GM23338 (cell line): ENCODE measurements around the gene PLA2R1. TPM values are rescaled to one million over a fixed set of nuclear protein-coding genes. Genes with fewer than 3 reads are reported as not detected.

ENCODE experiments used
- ATAC-seq: fragments of 200-7000 bp; cut with Tn5 transposase; 3 replicates; pipeline ENCODE4 v1.9.1; 2020
- DNase-seq: peaks from one replicate; pipeline ENCODE4 v3.0.0-alpha.2; 2015; ENCODE audit warnings: low spot score
- H2AFZ ChIP-seq: fragments of 200-600 bp; sonication (generic); 2 replicates; pipeline ENCODE4 v1.8.0; 2016; ENCODE audit warnings: antibody characterized with exemption, mild to moderate bottlenecking, moderate library complexity
- H3F3A ChIP-seq: fragments of 200-600 bp; sonication (generic); replicated peaks from 2 replicates; pipeline ENCODE4 v1.8.0; 2017; ENCODE audit warnings: antibody characterized with exemption, mixed run types, low read depth
- H3K27ac ChIP-seq: fragments of 200-600 bp; sonication (generic); 2 replicates; pipeline ENCODE4 v1.6.1; 2016; ENCODE audit warnings: low read depth
- H3K27me3 ChIP-seq: fragments of 200-600 bp; sonication (generic); 2 replicates; pipeline ENCODE4 v1.8.0; 2016; ENCODE audit warnings: mild to moderate bottlenecking, mixed run types, moderate library complexity; ENCODE audit not compliant: insufficient read depth
- H3K36me3 ChIP-seq: fragments of 200-600 bp; sonication (generic); 2 replicates; pipeline ENCODE4 v1.8.0; 2016; ENCODE audit warnings: mild to moderate bottlenecking; ENCODE audit not compliant: insufficient read depth
- H3K4me1 ChIP-seq: fragments of 200-600 bp; sonication (generic); 2 replicates; pipeline ENCODE4 v1.8.0; 2016; ENCODE audit warnings: mild to moderate bottlenecking, moderate library complexity; ENCODE audit not compliant: insufficient read depth
- H3K4me2 ChIP-seq: fragments of 200-600 bp; sonication (generic); 2 replicates; pipeline ENCODE4 v1.7.1; 2017; ENCODE audit warnings: mixed run types
- H3K4me3 ChIP-seq: fragments of 200-600 bp; sonication (generic); 2 replicates; pipeline ENCODE4 v1.6.1; 2016; ENCODE audit warnings: mixed run types
- H3K79me2 ChIP-seq: fragments of 200-600 bp; sonication (generic); replicated peaks from 2 replicates; pipeline ENCODE4 v1.8.0; 2017; ENCODE audit warnings: mild to moderate bottlenecking; ENCODE audit not compliant: insufficient read depth
- H3K9me2 ChIP-seq: fragments of 200-600 bp; sonication (generic); 2 replicates; pipeline ENCODE4 v1.8.0; 2017; ENCODE audit not compliant: insufficient read depth
- H4K20me1 ChIP-seq: fragments of 200-600 bp; sonication (generic); replicated peaks from 2 replicates; pipeline ENCODE4 v1.8.0; 2017; ENCODE audit warnings: mild to moderate bottlenecking; ENCODE audit not compliant: insufficient read depth
- H3K27ac Mint-ChIP-seq: 2 replicates; pipeline ENCODE4 v1.8.0; 2020; ENCODE audit warnings: inconsistent platforms, mild to moderate bottlenecking, moderate library complexity, mixed read lengths
- H3K27me3 Mint-ChIP-seq: 3 replicates; pipeline ENCODE4 v1.8.0; 2022; ENCODE audit warnings: low read depth, mild to moderate bottlenecking, moderate library complexity, mixed read lengths, inconsistent platforms; ENCODE audit not compliant: insufficient read depth, poor library complexity
- H3K36me3 Mint-ChIP-seq: 3 replicates; pipeline ENCODE4 v1.8.0; 2021; ENCODE audit warnings: low read depth, mild to moderate bottlenecking, inconsistent platforms, moderate library complexity, mixed read lengths
- H3K4me1 Mint-ChIP-seq: 3 replicates; pipeline ENCODE4 v1.8.0; 2020; ENCODE audit warnings: mild to moderate bottlenecking, inconsistent platforms, mixed read lengths
- H3K4me3 Mint-ChIP-seq: 3 replicates; pipeline ENCODE4 v1.8.0; 2021; ENCODE audit warnings: moderate library complexity, mild to moderate bottlenecking, inconsistent platforms, mixed read lengths
- H3K9me3 Mint-ChIP-seq: 3 replicates; pipeline ENCODE4 v1.8.0; 2020; ENCODE audit warnings: moderate library complexity, mild to moderate bottlenecking, inconsistent platforms, mixed read lengths
- EZH2phosphoT487 ChIP-seq: fragments of 200-600 bp; sonication (generic); IDR thresholded peaks from one replicate; pipeline ENCODE4 v1.8.1; 2018; ENCODE audit warnings: antibody characterized with exemption; ENCODE audit not compliant: unreplicated experiment
- JUNB ChIP-seq: IDR thresholded peaks from one replicate; pipeline ENCODE4 v1.6.1; 2016; ENCODE audit warnings: antibody characterized with exemption; ENCODE audit not compliant: unreplicated experiment
- NANOG ChIP-seq: IDR thresholded peaks from 2 replicates; pipeline ENCODE4 v1.6.1; 2016; ENCODE audit warnings: antibody characterized with exemption, borderline replicate concordance
- POLR2AphosphoS5 ChIP-seq: IDR thresholded peaks from 2 replicates; pipeline ENCODE4 v1.6.1; 2016; ENCODE audit warnings: antibody characterized with exemption, low read depth
- STAT1 ChIP-seq: IDR thresholded peaks from one replicate; pipeline ENCODE4 v1.6.1; 2016; ENCODE audit warnings: antibody characterized with exemption; ENCODE audit not compliant: unreplicated experiment
- ZNF114 ChIP-seq: fragments of 250-450 bp; sonication (Bioruptor Pico); IDR thresholded peaks from 2 replicates; pipeline ENCODE4 v1.5.0; 2020; ENCODE audit warnings: mild to moderate bottlenecking, moderate library complexity
- polyA plus RNA-seq: library from polyadenylated mRNA; unstranded; fragments of >200 nt; fragmentation: Nextera tagmentation; extraction: Ambion mirVana; gene quantifications from 2 replicates; pipeline ENCODE4 v1.2.1, GENCODE V29; 2016
- total RNA-seq: library from RNA; depleted of rRNA; stranded (reverse); fragments of >200 nt; shearing (Covaris generic); gene quantifications from 2 replicates; pipeline ENCODE4 v1.2.3, GENCODE V29; 2014
- TF ChIP-seq, protein P1 (sequence below): IDR thresholded peaks from one replicate; pipeline ENCODE4 v1.6.1; 2018; ENCODE audit warnings: antibody characterized with exemption; ENCODE audit not compliant: unreplicated experiment
- TF ChIP-seq, protein P2 (sequence below): IDR thresholded peaks from 2 replicates; pipeline ENCODE4 v1.6.1; 2016; ENCODE audit warnings: antibody characterized with exemption
- TF ChIP-seq, protein P3 (sequence below), 2 experiments: fragments of 200-600 bp in 1 of 2; sonication (generic) in 1 of 2; conservative IDR thresholded peaks; 2 replicates each; pipeline versions ENCODE4 v1.5.1 to v1.6.1; 2016 to 2017; ENCODE audit warnings: antibody characterized with exemption in 2 of 2, low read depth in 2 of 2, mild to moderate bottlenecking in 2 of 2, moderate library complexity in 1 of 2
- TF ChIP-seq, protein P4 (sequence below): fragments of 250-450 bp; sonication (Bioruptor Pico); IDR thresholded peaks from 2 replicates; pipeline ENCODE4 v1.5.0; 2020; ENCODE audit warnings: mild to moderate bottlenecking, moderate library complexity

The PLA2R1 gene
- total and polyA plus RNA-seq, 2 experiments from 2014 or later, result 0.57 to 1.2 TPM

DNA sequence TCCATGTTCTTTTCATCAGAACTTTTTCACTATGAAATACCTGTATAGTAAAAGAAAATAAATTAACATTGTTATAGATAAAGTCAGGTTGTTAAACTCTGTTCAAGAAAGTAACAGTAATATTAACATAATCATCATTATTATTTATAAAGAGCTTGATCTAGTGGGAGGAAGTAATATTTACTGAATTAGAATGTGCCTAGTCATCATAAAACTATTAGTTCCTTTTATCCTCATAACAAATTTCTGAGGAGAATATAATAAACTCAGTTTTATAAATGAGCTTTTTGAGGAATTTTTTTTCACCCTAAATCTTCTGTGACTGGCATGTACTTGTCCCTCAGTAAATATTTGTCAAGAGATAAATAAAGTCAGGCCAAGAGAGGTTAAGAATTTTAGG is 78.4 kb downstream of the PLA2R1 start:
- ATAC-seq (no peak), DNase-seq (no peak)
- H3K36me3 ChIP-seq, result no peaks in the 10 kb centered on the region
- H3K9me3 Mint-ChIP-seq, result no peaks in the 10 kb centered on the region
- no peak overlapping the region for H3K4me2 ChIP-seq
- H3K4me3 ChIP-seq, result no peak overlapping the region
- peaks cover 13% of the 10 kb centered on the region for H3K4me1 ChIP-seq
- H3K9me2 ChIP-seq, result no peaks in the 10 kb centered on the region
- no peaks in the 10 kb centered on the region for H4K20me1 ChIP-seq
- H3K27me3 ChIP-seq, result no peaks in the 10 kb centered on the region
- no peak overlapping the region for H3K27ac ChIP-seq
- H3K4me3 Mint-ChIP-seq, result no peak overlapping the region
- H3K79me2 ChIP-seq, result no peaks in the 10 kb centered on the region
- TF ChIP-seq NANOG, result no peak
- TF ChIP-seq POLR2AphosphoS5, result no peak
- TF ChIP-seq JUNB, result no peak
- TF ChIP-seq STAT1, result no peak
- TF ChIP-seq EZH2phosphoT487, result no peak
- no peak for TF ChIP-seq ZNF114 (CRISPR knock-in tag)
- TF ChIP-seq, protein P1, sequence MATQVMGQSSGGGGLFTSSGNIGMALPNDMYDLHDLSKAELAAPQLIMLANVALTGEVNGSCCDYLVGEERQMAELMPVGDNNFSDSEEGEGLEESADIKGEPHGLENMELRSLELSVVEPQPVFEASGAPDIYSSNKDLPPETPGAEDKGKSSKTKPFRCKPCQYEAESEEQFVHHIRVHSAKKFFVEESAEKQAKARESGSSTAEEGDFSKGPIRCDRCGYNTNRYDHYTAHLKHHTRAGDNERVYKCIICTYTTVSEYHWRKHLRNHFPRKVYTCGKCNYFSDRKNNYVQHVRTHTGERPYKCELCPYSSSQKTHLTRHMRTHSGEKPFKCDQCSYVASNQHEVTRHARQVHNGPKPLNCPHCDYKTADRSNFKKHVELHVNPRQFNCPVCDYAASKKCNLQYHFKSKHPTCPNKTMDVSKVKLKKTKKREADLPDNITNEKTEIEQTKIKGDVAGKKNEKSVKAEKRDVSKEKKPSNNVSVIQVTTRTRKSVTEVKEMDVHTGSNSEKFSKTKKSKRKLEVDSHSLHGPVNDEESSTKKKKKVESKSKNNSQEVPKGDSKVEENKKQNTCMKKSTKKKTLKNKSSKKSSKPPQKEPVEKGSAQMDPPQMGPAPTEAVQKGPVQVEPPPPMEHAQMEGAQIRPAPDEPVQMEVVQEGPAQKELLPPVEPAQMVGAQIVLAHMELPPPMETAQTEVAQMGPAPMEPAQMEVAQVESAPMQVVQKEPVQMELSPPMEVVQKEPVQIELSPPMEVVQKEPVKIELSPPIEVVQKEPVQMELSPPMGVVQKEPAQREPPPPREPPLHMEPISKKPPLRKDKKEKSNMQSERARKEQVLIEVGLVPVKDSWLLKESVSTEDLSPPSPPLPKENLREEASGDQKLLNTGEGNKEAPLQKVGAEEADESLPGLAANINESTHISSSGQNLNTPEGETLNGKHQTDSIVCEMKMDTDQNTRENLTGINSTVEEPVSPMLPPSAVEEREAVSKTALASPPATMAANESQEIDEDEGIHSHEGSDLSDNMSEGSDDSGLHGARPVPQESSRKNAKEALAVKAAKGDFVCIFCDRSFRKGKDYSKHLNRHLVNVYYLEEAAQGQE, result no peak
- TF ChIP-seq, protein P2, sequence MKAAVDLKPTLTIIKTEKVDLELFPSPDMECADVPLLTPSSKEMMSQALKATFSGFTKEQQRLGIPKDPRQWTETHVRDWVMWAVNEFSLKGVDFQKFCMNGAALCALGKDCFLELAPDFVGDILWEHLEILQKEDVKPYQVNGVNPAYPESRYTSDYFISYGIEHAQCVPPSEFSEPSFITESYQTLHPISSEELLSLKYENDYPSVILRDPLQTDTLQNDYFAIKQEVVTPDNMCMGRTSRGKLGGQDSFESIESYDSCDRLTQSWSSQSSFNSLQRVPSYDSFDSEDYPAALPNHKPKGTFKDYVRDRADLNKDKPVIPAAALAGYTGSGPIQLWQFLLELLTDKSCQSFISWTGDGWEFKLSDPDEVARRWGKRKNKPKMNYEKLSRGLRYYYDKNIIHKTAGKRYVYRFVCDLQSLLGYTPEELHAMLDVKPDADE, result no peak
- TF ChIP-seq, protein P3, sequence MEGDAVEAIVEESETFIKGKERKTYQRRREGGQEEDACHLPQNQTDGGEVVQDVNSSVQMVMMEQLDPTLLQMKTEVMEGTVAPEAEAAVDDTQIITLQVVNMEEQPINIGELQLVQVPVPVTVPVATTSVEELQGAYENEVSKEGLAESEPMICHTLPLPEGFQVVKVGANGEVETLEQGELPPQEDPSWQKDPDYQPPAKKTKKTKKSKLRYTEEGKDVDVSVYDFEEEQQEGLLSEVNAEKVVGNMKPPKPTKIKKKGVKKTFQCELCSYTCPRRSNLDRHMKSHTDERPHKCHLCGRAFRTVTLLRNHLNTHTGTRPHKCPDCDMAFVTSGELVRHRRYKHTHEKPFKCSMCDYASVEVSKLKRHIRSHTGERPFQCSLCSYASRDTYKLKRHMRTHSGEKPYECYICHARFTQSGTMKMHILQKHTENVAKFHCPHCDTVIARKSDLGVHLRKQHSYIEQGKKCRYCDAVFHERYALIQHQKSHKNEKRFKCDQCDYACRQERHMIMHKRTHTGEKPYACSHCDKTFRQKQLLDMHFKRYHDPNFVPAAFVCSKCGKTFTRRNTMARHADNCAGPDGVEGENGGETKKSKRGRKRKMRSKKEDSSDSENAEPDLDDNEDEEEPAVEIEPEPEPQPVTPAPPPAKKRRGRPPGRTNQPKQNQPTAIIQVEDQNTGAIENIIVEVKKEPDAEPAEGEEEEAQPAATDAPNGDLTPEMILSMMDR (conservative IDR thresholded peaks at IDR 0.05; ENCODE audit: low read depth in 2 of 2), result no peak
- TF ChIP-seq, protein P4, sequence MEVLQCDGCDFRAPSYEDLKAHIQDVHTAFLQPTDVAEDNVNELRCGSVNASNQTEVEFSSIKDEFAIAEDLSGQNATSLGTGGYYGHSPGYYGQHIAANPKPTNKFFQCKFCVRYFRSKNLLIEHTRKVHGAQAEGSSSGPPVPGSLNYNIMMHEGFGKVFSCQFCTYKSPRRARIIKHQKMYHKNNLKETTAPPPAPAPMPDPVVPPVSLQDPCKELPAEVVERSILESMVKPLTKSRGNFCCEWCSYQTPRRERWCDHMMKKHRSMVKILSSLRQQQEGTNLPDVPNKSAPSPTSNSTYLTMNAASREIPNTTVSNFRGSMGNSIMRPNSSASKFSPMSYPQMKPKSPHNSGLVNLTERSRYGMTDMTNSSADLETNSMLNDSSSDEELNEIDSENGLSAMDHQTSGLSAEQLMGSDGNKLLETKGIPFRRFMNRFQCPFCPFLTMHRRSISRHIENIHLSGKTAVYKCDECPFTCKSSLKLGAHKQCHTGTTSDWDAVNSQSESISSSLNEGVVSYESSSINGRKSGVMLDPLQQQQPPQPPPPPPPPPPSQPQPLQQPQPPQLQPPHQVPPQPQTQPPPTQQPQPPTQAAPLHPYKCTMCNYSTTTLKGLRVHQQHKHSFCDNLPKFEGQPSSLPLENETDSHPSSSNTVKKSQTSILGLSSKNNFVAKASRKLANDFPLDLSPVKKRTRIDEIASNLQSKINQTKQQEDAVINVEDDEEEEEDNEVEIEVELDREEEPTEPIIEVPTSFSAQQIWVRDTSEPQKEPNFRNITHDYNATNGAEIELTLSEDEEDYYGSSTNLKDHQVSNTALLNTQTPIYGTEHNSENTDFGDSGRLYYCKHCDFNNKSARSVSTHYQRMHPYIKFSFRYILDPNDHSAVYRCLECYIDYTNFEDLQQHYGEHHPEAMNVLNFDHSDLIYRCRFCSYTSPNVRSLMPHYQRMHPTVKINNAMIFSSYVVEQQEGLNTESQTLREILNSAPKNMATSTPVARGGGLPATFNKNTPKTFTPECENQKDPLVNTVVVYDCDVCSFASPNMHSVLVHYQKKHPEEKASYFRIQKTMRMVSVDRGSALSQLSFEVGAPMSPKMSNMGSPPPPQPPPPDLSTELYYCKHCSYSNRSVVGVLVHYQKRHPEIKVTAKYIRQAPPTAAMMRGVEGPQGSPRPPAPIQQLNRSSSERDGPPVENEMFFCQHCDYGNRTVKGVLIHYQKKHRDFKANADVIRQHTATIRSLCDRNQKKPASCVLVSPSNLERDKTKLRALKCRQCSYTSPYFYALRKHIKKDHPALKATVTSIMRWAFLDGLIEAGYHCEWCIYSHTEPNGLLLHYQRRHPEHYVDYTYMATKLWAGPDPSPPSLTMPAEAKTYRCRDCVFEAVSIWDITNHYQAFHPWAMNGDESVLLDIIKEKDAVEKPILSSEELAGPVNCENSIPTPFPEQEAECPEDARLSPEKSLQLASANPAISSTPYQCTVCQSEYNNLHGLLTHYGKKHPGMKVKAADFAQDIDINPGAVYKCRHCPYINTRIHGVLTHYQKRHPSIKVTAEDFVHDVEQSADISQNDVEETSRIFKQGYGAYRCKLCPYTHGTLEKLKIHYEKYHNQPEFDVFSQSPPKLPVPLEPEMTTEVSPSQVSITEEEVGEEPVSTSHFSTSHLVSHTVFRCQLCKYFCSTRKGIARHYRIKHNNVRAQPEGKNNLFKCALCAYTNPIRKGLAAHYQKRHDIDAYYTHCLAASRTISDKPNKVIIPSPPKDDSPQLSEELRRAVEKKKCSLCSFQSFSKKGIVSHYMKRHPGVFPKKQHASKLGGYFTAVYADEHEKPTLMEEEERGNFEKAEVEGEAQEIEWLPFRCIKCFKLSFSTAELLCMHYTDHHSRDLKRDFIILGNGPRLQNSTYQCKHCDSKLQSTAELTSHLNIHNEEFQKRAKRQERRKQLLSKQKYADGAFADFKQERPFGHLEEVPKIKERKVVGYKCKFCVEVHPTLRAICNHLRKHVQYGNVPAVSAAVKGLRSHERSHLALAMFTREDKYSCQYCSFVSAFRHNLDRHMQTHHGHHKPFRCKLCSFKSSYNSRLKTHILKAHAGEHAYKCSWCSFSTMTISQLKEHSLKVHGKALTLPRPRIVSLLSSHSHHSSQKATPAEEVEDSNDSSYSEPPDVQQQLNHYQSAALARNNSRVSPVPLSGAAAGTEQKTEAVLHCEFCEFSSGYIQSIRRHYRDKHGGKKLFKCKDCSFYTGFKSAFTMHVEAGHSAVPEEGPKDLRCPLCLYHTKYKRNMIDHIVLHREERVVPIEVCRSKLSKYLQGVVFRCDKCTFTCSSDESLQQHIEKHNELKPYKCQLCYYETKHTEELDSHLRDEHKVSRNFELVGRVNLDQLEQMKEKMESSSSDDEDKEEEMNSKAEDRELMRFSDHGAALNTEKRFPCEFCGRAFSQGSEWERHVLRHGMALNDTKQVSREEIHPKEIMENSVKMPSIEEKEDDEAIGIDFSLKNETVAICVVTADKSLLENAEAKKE (CRISPR knock-in tag), result no peak
- no peak overlapping the region for H2AFZ ChIP-seq
- H3K36me3 Mint-ChIP-seq, result no peaks in the 10 kb centered on the region
- no peaks in the 10 kb centered on the region for H3K27me3 Mint-ChIP-seq
- no peaks in the 10 kb centered on the region for H3F3A ChIP-seq
- H3K27ac Mint-ChIP-seq, result no peak overlapping the region
- peaks cover 15% of the 10 kb centered on the region for H3K4me1 Mint-ChIP-seq
